GM18867 (cell line): ENCODE results near the gene ANKRD62.
"Not testable (repeated sequence)": the region's sequence is repeated elsewhere in the genome, so short reads cannot be mapped to it uniquely, and the experiment has no call there.

Experiments
- ATAC-seq: cut with Tn5 transposase; IDR thresholded peaks from one replicate; pipeline ENCODE4 v1.9.1; 2021; ENCODE audit warnings: mild to moderate bottlenecking, moderate library complexity; ENCODE audit not compliant: unreplicated experiment

The ANKRD62 gene

DNA sequence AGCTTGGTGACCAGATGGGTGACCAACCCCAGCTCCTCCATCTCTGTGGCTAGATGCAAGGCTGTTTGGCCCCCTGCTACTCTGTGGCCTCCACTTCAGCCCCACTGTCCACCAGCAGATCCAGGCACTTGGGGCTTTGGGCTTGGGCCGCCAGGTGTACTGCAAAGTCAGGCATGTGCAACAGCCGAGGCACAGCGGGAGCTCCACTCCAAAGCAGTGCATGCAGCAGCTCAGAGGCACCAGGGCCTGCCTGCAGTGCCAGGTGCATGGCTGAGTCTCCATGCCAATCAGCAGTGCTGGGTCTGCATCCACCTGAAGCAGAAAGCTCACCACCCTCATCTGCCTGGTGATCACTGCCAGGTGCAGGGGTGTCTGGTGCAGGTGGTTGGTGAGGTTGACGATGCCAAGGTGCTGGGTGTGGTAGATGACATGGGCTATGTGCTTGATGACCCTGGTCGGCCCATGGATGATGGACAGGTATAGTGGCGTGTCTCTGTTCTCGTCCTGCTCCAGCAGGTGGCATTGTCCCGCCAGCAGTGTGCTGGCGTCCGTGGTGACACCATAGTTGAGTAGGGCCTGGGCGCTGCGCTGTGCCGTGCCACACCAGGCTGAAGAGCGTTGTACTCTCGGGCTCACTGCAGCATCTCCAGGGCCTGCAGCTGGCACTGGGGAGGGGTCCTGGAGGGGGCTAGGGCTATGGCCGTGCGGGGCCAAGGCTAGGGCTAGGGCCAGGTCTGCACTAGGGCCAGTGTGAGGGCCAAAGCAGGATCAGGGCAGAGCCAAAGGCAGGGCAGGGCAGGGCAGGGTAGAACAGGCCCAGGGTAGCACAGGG, 1.0 kb upstream of the ANKRD62 start:
- ATAC-seq: peak; percentile 86

DNA sequence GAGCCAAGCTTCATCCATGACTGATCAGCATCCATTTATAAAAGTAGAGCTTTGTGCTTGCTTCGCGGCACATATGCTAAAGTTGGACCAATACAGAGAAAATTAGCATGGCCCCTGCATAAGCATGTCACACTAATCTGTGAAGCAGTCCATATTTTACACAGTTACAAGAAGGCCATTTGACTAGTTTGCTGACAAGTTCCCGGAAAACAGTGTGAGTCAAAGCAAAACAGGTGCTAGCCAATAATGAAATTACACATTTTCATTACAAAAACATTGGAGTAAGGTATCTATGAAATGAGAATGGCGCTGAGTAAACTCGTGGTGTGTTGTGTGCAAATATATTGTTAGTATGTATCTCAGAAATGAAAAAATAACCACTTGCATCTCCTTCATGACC, 4.7 kb downstream of the ANKRD62 start:
- ATAC-seq: no peak

DNA sequence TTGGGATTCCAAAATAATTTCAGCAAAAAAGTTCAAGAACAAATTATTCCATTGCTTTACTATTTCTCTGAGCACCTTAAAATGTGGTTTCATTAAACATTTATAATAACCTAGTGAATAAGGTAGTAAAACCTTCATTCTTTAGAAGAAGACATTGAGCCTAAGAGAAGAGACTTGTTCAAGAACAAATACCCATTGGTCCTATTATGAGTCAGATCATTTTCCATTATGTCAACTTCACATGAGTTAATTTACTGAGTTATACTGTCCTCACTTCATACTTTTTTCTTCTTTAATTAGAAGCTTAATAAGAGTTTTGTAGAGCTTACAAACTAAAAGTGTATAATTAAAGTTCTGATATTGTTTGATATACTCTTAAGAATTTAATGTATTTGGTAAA, 5.5 kb downstream of the ANKRD62 start:
- no peak for ATAC-seq

DNA sequence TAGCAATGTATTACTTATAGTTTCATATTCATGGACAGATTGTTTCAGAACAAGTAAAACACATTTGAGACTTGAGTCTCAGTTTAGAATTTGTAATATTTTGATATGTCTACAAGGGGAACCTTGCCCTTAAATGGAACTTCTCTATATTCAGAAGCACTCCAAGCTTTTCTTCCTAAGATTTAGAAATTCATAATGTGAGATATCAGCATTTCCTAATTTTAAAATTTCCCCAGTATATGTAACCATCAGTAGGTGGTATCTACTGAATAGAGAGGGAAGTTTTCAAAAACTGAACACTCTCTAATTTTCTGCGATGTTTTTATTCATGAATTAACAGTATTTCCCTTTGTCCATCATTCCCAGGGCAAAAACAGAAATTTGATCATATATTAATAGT, 7.6 kb downstream of the ANKRD62 start:
- no peak for ATAC-seq

DNA sequence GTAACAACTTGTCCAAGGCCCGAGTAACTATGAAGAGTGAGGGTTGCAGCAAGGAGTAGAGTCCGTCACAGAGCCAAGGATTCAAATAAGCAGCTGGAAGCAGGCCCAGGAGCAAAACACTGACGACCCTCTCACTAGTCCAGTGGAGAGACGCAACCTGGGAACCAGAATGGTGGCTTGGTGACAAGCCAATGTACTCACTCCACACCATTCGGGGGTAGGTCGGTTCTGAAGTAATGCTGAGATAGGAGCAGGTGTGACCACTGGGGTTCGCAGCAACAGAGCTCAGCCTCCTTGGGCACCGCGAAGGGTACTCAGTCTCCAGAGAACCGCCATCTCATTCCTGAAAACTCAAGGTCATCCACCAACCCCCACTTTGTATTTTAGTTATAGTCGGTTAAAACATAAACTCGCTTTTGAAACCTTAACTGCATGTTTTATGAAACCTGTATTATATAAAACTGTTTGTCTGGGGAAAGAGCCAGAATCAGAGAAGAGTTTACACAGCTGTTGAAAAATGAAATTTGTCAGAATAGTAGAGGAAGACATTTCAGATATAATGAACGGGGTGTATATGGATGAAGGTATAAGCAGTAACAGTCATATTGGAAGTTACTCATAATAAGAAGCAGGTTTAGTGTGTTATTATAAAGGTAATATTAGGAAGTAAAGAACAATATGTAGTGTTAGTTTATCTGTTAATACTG, 8.6 kb downstream of the ANKRD62 start:
- no peak for ATAC-seq

DNA sequence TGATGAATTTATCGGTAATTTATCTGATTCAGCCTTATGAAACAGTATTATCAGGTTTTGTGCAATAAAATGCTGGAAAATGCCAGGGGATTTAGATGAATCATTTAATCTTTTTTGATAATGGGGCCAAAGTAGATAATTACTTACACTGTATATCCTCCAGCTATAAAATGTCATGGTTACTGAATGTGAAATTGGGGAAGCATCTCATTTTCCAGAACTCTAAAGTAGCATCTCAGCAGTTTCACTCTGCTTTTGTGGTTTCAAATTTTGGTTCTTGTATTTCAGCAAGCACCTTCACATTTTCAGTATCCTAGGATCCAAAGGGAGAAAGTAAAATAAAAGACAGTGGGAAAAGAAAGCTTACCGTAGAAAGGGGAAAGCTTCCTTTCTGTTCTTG, 12.8 kb downstream of the ANKRD62 start:
- no peak for ATAC-seq

DNA sequence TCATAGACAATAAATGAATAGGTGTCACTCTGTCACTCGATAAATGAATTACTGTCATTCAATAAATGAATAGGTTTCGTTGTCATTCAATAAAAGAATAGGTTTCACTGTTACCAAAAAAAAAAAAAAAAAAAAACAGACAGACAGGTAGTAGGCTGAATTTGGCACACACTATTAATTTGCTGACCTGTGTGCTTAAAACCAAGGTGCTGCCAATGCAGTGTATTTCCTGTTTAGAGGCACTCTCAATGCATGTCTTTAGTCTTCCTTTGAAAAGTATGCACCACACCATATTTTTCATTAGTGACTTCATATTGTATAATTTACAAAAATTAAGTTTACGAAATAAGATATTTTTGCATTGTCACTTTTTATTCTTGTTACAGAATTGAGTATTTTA, 16.2 kb downstream of the ANKRD62 start:
- no peak for ATAC-seq

DNA sequence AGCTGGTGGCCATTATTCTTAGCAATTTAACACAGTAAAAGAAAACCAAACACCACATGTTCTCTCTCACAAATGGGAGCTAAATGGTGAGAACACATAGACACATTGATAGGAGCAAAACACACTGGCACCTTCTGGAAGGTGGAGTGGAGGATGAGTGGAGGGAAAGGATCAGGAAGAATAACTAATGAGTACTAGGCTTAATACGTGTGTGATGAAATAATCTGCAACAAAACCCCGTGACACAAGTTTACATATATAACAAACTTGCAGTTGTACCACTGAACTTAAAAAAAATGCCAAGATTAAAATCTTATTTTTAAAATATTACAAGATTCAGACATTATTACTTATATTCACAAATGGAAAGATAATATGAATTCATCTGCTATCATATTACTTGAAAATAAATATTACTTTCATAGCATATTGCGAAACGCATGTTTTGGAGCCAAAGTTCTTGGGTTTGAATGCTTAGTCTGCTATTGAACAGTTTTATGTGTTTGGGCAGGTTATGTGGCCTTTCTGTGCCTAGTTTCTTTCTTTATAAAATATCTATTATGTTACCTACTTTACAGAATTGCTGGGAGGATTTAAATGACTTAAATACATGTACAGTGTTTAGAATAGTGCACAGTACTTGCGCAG, 20.5 kb downstream of the ANKRD62 start:
- ATAC-seq: no peak

DNA sequence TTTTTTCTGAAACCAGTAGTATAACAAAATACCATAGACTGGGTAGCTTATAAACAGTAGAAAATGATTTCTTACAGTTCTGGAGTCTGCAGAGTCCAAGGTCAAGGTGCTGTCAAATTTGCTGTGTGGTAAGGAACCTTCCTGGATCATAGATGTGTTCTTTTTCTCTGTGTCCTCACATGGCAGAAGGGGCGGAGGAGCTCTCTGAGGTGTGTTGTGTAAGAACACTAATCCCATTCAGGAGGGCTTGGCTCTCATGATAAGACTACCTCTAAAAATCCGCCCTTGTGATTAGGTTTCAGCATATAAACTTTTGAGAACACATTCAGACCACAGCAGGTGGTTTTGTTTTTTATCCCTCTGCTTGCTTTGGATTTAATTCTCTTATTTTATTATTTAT, 25.7 kb downstream of the ANKRD62 start:
- no peak for ATAC-seq

DNA sequence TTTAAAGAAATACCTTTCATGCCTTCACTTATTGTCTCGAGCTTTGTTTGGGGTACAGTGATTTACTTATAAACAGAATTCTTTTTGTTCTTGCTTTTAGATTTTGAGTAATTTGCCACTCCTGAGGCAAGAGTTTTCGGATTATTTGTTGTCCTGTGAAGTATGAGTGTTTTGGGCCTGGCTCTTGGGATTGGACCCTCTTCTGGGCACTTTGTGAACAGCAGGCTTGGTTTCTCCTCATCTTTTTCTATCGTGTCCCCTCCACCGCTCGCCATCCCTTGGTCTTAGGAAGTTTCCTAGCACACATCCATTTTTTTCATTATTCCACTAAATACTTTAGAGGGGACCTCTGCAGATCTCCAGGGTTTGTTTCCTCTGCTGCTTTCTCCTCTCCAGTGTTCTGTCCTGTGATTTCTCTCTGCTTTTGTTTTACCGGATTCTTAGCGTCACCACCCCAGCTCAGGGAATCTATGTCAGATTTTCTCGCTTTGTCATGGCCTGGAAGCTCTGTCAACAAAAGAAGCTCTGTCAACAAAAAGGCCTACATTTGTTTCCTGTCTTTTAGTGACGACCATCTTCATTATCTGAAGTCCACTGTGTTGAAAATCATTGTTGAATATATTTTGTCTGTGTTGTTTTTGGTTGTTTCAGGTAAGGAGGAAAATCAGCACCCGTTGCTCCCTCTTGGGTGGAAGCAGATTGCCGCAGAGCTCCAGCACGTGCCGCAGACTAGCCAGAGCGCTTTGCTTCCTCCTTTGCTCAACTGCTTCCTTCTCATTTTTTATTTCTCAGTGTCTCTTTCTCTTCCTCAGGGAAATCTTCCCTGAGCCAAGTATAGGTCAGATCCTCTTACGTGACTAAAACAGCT, 27.8 kb downstream of the ANKRD62 start:
- ATAC-seq: no peak

DNA sequence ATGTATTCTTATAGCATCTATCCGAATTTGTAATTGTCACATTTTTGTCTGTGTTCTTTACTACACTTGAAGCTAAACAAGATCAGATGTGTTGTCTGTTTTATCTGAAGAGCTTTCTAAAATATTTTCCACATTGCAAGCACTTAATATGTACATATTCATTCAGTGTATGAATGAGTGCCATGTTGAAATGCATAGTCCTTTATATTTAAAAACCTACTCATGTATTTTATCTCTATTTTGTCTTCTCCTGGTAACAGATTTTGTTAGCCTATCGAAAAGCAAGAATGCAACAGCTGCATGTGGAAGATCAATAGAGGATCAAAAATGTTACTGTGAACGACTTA, 28.4 kb downstream of the ANKRD62 start:
- not testable (repeated sequence) for ATAC-seq

DNA sequence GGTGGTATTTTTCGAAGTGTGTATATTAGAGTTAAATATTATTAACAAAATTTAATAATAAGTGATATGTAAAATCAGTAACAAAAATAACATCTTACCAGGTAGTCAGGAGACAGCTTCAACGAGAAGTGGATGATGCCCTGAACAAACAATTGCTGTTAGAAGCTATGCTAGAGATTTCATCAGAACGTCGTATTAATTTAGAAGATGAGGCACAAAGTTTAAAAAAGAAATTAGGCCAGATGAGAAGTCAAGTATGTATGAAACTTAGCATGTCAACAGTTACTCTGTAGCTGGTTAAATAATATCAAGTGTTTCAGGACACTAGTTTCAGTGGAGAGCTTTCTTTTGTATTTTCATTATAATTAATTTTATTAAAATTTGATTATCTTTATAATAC, 34.0 kb downstream of the ANKRD62 start:
- not testable (repeated sequence) for ATAC-seq

DNA sequence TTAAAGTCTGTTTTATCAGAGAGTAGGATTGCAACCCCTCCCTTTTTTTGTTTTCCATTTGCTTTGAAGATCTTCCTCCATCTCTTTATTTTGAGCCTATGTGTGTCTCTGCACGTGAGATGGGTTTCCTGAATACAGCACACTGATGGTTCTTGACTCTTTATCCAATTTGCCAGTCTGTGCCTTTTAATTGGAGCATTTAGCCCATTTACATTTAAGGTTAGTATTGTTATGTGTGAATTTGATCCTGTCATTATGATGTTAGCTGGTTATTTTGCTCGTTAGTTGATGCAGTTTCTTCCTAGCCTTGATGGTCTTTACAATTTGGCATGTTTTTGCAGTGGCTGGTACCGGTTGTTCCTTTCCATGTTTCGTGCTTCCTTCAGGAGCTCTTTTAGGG, 45.2 kb downstream of the ANKRD62 start:
- not testable (repeated sequence) for ATAC-seq

DNA sequence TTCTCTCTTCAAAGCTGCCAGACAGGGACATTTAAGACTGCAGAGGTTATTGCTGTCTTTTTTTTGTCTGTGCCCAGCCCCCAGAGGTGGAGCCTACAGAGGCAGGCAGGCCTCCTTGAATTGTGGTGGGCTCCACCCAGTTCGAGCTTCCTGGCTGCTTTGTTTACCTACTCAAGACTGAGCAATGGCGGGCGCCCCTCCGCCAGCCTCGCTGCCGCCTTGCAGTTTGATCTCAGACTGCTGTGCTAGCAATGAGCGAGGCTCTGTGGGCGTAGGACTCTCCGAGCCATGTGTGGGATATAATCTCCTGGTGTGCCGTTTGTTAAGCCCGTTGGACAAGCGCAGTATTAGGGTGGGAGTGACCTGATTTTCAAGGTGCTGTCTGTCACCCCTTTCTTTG, 47.2 kb downstream of the ANKRD62 start:
- ATAC-seq: not testable (repeated sequence)

DNA sequence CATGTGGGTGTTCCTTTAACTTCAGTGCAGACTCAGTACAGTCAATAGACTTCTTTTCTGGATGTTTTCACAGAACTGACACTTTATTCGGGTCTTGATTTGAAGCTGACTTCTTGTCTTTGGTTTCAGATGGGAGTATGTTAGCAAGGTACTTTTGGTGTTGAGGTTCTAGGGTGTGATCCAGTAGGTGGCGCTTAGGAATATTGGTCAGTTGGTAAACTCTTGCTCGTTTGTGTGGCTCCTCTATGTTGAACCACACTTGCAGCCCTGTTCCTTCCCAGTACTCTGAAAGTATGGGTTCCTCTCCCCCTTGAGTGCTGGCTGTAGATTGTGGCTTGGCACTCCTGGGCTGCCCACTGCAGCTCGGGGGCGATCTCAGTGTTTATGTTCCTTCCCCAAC, 48.1 kb downstream of the ANKRD62 start:
- ATAC-seq: not testable (repeated sequence)

DNA sequence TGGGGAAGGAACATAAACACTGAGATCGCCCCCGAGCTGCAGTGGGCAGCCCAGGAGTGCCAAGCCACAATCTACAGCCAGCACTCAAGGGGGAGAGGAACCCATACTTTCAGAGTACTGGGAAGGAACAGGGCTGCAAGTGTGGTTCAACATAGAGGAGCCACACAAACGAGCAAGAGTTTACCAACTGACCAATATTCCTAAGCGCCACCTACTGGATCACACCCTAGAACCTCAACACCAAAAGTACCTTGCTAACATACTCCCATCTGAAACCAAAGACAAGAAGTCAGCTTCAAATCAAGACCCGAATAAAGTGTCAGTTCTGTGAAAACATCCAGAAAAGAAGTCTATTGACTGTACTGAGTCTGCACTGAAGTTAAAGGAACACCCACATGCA, 55.8 kb downstream of the ANKRD62 start:
- ATAC-seq: not testable (repeated sequence)

DNA sequence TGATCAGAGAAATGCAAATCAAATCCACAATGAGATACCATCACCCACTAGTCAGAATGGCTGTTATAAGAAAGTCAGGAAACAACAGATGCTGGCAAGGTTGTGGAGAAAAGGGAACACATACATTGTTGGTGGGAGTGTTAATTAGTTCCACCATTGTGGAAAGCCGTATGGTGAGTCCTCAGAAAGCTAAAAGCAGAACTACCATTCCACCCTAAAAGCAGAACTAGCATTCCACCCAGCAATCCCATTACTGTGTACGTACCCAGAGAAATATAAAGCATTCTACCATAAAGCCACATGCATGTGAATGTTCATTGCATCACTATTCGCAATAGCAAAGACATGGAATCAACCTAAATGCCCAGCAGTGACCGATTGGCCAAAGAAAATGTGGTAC, 60.7 kb downstream of the ANKRD62 start:
- no peak for ATAC-seq

DNA sequence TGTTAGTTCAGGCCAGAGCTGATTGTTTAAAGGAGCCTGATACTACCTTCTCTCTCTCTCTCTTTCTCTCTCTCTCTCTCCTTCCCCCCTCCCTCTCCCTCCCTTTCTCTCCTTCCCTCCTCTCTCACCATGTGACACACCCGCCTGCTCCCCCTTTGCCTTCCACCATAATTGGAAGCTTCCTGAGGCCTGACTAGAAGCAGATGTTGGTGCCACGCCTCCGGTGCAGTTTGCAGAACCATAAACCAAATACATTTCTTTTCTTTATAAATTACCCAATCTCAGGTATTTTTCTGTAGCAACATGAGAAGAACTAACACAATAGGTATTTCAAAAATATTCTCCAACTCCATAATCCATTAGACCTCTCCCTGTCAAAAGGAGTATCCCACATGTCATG, 62.4 kb downstream of the ANKRD62 start:
- no peak for ATAC-seq

DNA sequence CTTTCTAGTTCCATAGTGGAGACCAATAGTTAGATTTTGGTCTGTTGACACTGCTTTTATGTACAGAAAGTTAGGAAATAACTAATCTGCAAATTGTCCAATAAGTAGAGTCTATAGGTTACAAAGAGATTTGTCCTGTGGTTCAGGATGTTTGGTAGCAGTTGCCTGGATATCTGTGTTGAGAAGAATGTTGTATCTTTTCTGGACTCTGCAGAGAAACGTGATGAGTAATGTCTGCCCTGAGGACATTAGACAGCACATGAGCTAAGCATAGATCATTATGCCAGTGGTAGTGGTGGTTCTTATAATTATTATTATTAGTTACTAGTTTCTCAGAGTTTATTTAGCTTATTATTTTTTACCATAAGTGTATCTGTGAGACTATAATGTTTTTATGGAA, 65.8 kb downstream of the ANKRD62 start:
- ATAC-seq: no peak

DNA sequence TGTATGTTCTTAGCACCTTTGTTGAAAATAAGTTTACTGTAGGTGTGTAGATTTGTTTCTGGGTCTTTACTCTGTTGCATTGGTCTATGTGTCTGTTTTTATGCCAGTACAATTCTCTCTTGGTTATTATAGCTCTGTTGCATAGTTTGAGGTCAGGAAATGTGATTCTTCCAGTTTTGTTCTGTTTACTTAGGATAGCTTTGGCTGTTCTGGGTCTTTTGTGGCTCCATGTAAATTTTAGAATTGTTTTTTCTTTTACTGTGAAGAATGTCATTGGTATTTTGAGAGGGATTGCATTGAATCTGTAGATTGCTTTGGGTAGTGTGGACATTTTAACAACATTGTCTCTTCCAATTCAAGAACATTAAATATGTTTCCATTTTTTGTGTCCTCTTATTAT, 69.1 kb downstream of the ANKRD62 start:
- no peak for ATAC-seq
